Keratinocyte (primary cell): ENCODE data around the gene ZNRF4. TPM values are rescaled to one million over a fixed set of nuclear protein-coding genes. Genes with fewer than 3 reads are reported as not detected.

Experiments used
- DNase-seq: peaks from one replicate; pipeline ENCODE4 v3.0.0-alpha.2; 2011; ENCODE audit warnings: low read depth, missing footprints, low spot score
- FAIRE-seq: peaks from 2 replicates; lab custom pipeline; 2011; peaks lifted over from hg19 to GRCh38; lab: Jason Lieb, UNC
- H2AFZ ChIP-seq: 2 replicates; pipeline ENCODE4 v1.6.0; 2012; ENCODE audit warnings: low read length, control low read depth, inconsistent platforms; ENCODE audit not compliant: control insufficient read depth
- H3K27ac ChIP-seq: 2 replicates; pipeline ENCODE4 v1.5.1; 2011; ENCODE audit warnings: low read length; ENCODE audit not compliant: control insufficient read depth, insufficient read depth
- H3K27me3 ChIP-seq: 3 replicates; pipeline ENCODE4 v1.6.0; 2011; ENCODE audit warnings: low read length; ENCODE audit not compliant: control insufficient read depth, insufficient read depth; ENCODE audit errors: extremely low read depth
- H3K36me3 ChIP-seq, 2 experiments: 2 replicates in 1 of 2; 3 replicates in 1 of 2; pipeline ENCODE4 v1.5.1; 2011; ENCODE audit warnings: low read length in 2 of 2, mild to moderate bottlenecking in 1 of 2; ENCODE audit not compliant: control insufficient read depth in 2 of 2, insufficient read depth in 2 of 2; ENCODE audit errors: extremely low read depth in 1 of 2
- H3K4me1 ChIP-seq: 3 replicates; pipeline ENCODE4 v1.5.1; 2011; ENCODE audit warnings: low read length; ENCODE audit not compliant: control insufficient read depth, insufficient read depth; ENCODE audit errors: extremely low read depth
- H3K4me2 ChIP-seq: 3 replicates; pipeline ENCODE4 v1.6.0; 2011; ENCODE audit warnings: low read depth, low read length; ENCODE audit not compliant: control insufficient read depth, insufficient read depth; ENCODE audit errors: extremely low read depth
- H3K4me3 ChIP-seq, 3 experiments: fragments of 200-600 bp in 1 of 3; sonication (generic) in 1 of 3; 2 replicates in 2 of 3; 3 replicates in 1 of 3; pipeline ENCODE4 v1.5.1; 2011 to 2016; ENCODE audit warnings: low read length in 3 of 3, mild to moderate bottlenecking in 3 of 3, control low read depth in 2 of 3, inconsistent platforms in 1 of 3, low read depth in 1 of 3, mixed read lengths in 1 of 3, mixed run types in 1 of 3, moderate library complexity in 1 of 3; ENCODE audit not compliant: control insufficient read depth in 2 of 3, insufficient read depth in 2 of 3; ENCODE audit errors: extremely low read depth in 1 of 3
- H3K79me2 ChIP-seq: 2 replicates; pipeline ENCODE4 v1.6.0; 2012; ENCODE audit warnings: low read length; ENCODE audit not compliant: control insufficient read depth, insufficient read depth
- H3K9ac ChIP-seq: 3 replicates; pipeline ENCODE4 v1.6.0; 2011; ENCODE audit warnings: low read length; ENCODE audit not compliant: control insufficient read depth, insufficient read depth; ENCODE audit errors: extremely low read depth
- H3K9me1 ChIP-seq: 3 replicates; pipeline ENCODE4 v1.6.0; 2011; ENCODE audit warnings: low read length; ENCODE audit not compliant: control insufficient read depth, insufficient read depth; ENCODE audit errors: extremely low read depth
- H3K9me3 ChIP-seq: 2 replicates; pipeline ENCODE4 v1.5.1; 2012; ENCODE audit warnings: low read depth, low read length; ENCODE audit not compliant: control insufficient read depth
- H4K20me1 ChIP-seq: 3 replicates; pipeline ENCODE4 v1.6.0; 2011; ENCODE audit warnings: low read length; ENCODE audit not compliant: control insufficient read depth, insufficient read depth; ENCODE audit errors: extremely low read depth
- EZH2 ChIP-seq: IDR thresholded peaks from one replicate; pipeline ENCODE4 v1.6.1; 2012; ENCODE audit warnings: inconsistent platforms, mild to moderate bottlenecking, low read length, moderate library complexity
- dilution Hi-C: fragments of 300-500 bp; cut with MboI; formaldehyde crosslinking; loops from one replicate; pipeline ENCODE4 v1.7.0; 2020; ENCODE audit warnings: low sequenced_read_pairs; ENCODE audit not compliant: extremely low pct_ligation_motif_present
- polyA plus RNA-seq, 5 experiments: library from polyadenylated mRNA; depleted of rRNA in 3 of 5; stranded (reverse) in 3 of 5; stranded (forward) in 1 of 5; unstranded in 1 of 5; fragments of >200 nt; gene quantifications; 1 replicate in 1 of 5; 2 replicates in 3 of 5; 3 replicates in 1 of 5; pipeline versions ENCODE4 v1.2.1 to v1.2.3, GENCODE V29; 2011 to 2012; ENCODE audit warnings: missing spikeins in 2 of 5, low read depth in 1 of 5, low replicate concordance in 1 of 5
- TF ChIP-seq, protein P1 (sequence below), 3 experiments: IDR thresholded peaks in 1 of 3; conservative IDR thresholded peaks in 1 of 3; optimal IDR thresholded peaks in 1 of 3; 2 replicates in 2 of 3; 3 replicates in 1 of 3; pipeline versions ENCODE3 to v1.5.1; 2011; ENCODE audit warnings: low read length in 3 of 3, mild to moderate bottlenecking in 3 of 3, moderate library complexity in 2 of 3, control low read depth in 1 of 3, inconsistent platforms in 1 of 3; ENCODE audit not compliant: insufficient read depth in 2 of 3; ENCODE audit errors: extremely low read depth in 1 of 3

The ZNRF4 gene
- polyA plus RNA-seq, 1 donor (not counting 4 experiments of a cell fraction or from before 2014, with no cell fraction given): not detected

DNA sequence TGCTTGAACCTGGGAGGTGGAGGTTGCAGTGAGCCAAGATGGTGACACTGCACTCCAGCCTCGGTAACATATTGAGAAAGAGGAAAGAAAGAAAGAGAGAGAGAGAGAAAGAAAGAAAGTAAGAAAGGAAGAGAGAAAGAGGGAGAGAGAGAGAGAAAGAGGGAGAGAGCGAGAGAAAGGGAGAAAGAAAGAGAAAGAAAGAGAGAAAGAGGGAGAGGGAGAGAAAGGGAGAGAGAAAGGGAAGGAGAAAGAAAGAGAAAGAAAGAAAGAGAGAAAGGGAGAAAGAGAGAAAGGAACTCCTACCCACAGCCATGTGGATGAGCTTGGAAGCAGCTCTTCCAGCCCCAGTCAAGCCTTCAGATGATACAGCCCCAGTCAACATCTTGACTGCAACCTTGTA, 46.7 kb downstream of the ZNRF4 start:
- Histone ChIP-seq H3K79me2 (no peaks in the 10 kb centered on the region), H3K36me3 (no peaks in the 10 kb centered on the region), H2AFZ (no peak overlapping the region), H3K27me3 (no peaks in the 10 kb centered on the region), H3K27ac (no peak overlapping the region), H4K20me1 (no peaks in the 10 kb centered on the region), H3K9me1 (no peaks in the 10 kb centered on the region), H3K4me3 (no peak overlapping the region), H3K9ac (no peak overlapping the region), H3K9me3 (peaks cover 2% of the 10 kb centered on the region), H3K4me2 (no peak overlapping the region), H3K4me1 (no peaks in the 10 kb centered on the region)
- FAIRE-seq (no peak), DNase-seq (no peak)
- TF ChIP-seq EZH2: no peak
- TF ChIP-seq, protein P1, sequence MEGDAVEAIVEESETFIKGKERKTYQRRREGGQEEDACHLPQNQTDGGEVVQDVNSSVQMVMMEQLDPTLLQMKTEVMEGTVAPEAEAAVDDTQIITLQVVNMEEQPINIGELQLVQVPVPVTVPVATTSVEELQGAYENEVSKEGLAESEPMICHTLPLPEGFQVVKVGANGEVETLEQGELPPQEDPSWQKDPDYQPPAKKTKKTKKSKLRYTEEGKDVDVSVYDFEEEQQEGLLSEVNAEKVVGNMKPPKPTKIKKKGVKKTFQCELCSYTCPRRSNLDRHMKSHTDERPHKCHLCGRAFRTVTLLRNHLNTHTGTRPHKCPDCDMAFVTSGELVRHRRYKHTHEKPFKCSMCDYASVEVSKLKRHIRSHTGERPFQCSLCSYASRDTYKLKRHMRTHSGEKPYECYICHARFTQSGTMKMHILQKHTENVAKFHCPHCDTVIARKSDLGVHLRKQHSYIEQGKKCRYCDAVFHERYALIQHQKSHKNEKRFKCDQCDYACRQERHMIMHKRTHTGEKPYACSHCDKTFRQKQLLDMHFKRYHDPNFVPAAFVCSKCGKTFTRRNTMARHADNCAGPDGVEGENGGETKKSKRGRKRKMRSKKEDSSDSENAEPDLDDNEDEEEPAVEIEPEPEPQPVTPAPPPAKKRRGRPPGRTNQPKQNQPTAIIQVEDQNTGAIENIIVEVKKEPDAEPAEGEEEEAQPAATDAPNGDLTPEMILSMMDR (optimal IDR thresholded peaks at IDR 0.05 in 1 of 3, IDR thresholded peaks at IDR 0.05 in 1 of 3, conservative IDR thresholded peaks at IDR 0.05 in 1 of 3; ENCODE audit: extremely low read depth in 1 of 3, insufficient read depth in 2 of 3, low read length in 3 of 3): no peak
- dilution Hi-C loops: no loop called here

DNA sequence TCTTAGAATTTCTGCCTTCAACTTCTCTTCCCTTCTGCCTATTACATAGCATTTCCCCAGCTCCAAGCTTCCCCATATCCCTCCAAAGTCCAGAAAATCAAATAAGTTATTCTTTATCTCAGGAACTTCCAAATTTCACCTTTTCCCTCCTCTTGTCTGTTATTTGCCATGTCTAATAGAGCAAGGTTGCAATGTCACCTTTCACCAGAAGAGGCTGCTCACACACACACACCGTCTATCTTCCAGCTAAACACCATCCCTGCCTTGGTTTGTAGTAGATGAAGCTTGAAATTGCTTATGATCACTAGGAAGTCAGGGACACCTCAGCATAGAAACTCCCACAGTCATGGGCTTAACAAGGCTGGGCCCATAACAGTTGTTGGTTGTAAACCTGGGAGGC, 48.4 kb downstream of the ZNRF4 start:
- TF ChIP-seq, protein P1 (optimal IDR thresholded peaks at IDR 0.05 in 1 of 3, IDR thresholded peaks at IDR 0.05 in 1 of 3, conservative IDR thresholded peaks at IDR 0.05 in 1 of 3; ENCODE audit: extremely low read depth in 1 of 3, insufficient read depth in 2 of 3, low read length in 3 of 3): peak in 2 of 3 experiments; percentile 35 to 37
- TF ChIP-seq EZH2: no peak
- DNase-seq (no peak), FAIRE-seq (no peak)
- Histone ChIP-seq H3K9me1 (no peaks in the 10 kb centered on the region), H3K4me1 (no peaks in the 10 kb centered on the region), H3K79me2 (no peaks in the 10 kb centered on the region), H3K36me3 (no peaks in the 10 kb centered on the region), H3K4me2 (no peak overlapping the region), H2AFZ (no peak overlapping the region), H3K9ac (no peak overlapping the region), H4K20me1 (no peaks in the 10 kb centered on the region), H3K27me3 (no peaks in the 10 kb centered on the region), H3K27ac (no peak overlapping the region), H3K4me3 (no peak overlapping the region), H3K9me3 (peaks cover 2% of the 10 kb centered on the region)
- dilution Hi-C loops: no loop called here
